ENCODE measurements around the gene C14orf93.

C14orf93 gene

GRCh38 chr14:22981090-22981875 lies 28.7 kb downstream of the C14orf93 start:
- no peak for DNase-seq (ENCODE audit: low read depth)
- TF ChIP-seq, protein P1, sequence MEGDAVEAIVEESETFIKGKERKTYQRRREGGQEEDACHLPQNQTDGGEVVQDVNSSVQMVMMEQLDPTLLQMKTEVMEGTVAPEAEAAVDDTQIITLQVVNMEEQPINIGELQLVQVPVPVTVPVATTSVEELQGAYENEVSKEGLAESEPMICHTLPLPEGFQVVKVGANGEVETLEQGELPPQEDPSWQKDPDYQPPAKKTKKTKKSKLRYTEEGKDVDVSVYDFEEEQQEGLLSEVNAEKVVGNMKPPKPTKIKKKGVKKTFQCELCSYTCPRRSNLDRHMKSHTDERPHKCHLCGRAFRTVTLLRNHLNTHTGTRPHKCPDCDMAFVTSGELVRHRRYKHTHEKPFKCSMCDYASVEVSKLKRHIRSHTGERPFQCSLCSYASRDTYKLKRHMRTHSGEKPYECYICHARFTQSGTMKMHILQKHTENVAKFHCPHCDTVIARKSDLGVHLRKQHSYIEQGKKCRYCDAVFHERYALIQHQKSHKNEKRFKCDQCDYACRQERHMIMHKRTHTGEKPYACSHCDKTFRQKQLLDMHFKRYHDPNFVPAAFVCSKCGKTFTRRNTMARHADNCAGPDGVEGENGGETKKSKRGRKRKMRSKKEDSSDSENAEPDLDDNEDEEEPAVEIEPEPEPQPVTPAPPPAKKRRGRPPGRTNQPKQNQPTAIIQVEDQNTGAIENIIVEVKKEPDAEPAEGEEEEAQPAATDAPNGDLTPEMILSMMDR (IDR thresholded peaks at IDR 0.05; ENCODE audit: low read depth, low read length, missing control alignments): no peak

DNA sequence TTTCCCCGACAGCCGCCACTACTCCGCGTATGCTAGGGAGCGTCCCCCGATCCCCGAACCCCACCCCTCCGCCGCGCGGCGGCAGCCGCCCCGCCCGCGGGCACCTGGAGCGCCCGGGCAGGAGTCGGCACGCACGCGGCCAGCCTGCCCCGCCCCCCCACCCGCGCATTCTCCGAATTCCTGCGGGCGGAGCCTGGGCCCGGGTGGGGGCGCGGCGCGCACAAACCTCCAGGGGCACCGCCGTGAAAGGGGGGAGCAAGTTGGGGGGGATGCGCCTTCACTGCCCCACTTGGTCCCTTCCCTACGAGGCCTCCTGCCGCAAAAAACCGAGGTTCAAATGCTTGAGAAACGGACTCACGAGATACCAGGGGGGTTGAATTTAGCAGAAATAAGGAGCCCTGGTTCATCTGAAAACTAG lies 29.3 kb downstream of the C14orf93 start:
- TF ChIP-seq, protein P1 (IDR thresholded peaks at IDR 0.05; ENCODE audit: low read depth, low read length, missing control alignments): no peak
- H3K4me3 ChIP-seq (ENCODE audit: low read depth, low read length): no peak overlapping the region
- DNase-seq (ENCODE audit: low read depth): no peak

More at GRCh38 chr14:22981090-22981875, 28.7 kb downstream of the C14orf93 start:
- peak overlapping the region; percentile 79; the same call in 1 of the 2 replicates for H3K4me3 ChIP-seq (ENCODE audit: low read depth, low read length)

- TF ChIP-seq, protein P1 (IDR thresholded peaks at IDR 0.05; ENCODE audit: low read depth, low read length, missing control alignments): no peak
- no peak overlapping the region for H3K4me3 ChIP-seq (ENCODE audit: low read depth, low read length)
- no peak for DNase-seq (ENCODE audit: low read depth)
These were observed 30.1 kb downstream of the C14orf93 start for GRCh38 chr14:22979748-22980392.

DNA sequence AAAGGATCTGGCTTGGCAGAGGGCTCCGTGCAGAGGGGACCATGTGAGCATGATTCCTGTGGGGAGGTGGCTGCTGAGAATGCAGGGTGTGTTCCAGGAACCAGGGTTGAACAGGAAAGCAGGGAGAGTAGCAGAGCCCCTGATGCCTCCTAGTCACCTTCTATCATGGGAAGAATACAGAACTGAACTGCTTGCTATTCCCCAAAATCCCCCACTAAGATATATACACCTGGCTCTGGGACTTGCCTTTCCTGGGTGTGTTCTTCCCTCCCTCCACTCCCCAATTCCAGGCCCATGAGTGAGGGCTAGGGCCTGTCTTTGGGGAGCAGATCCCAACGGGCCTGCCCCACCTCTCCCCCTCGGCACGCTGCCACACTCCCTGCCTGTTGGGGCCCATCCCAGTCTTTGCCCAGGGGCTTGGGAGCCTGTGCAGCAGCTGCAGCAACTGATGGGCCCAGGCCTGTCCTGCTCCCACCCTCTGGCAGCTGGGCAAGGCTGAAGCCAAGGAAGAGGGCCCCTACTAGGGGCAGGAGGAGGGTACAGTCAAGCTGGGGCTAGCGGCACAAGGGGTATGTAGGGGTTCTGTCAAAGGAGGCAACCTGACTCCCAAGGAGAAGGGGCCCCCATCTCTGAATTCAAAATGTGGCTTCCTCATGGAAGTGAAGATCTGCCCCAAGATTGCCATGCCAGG lies 30.8 kb downstream of the C14orf93 start:
- TF ChIP-seq, protein P1 (IDR thresholded peaks at IDR 0.05; ENCODE audit: low read depth, low read length, missing control alignments): no peak
- DNase-seq (ENCODE audit: low read depth): no peak
- no peak overlapping the region for H3K4me3 ChIP-seq (ENCODE audit: low read depth, low read length)

DNA sequence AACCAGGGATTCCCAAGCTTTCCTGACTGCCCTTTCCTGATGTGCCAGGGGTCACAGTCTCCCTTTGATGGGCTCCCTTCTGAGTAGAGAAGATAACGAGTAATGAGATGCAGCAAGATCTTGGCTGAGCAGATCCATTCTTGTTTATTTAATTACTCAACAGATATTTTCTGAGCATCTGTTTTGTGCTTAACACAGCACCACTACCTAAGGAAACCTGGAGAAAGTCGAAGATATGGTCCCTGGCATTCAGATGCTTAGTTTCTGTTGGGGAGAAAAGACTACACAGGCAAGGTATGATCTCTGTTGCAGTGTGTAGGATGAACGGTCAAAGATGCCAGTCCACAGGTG lies 31.5 kb downstream of the C14orf93 start:
- H3K4me3 ChIP-seq (ENCODE audit: low read depth, low read length): no peak overlapping the region
- TF ChIP-seq, protein P1 (IDR thresholded peaks at IDR 0.05; ENCODE audit: low read depth, low read length, missing control alignments): no peak
- DNase-seq (ENCODE audit: low read depth): no peak

DNA sequence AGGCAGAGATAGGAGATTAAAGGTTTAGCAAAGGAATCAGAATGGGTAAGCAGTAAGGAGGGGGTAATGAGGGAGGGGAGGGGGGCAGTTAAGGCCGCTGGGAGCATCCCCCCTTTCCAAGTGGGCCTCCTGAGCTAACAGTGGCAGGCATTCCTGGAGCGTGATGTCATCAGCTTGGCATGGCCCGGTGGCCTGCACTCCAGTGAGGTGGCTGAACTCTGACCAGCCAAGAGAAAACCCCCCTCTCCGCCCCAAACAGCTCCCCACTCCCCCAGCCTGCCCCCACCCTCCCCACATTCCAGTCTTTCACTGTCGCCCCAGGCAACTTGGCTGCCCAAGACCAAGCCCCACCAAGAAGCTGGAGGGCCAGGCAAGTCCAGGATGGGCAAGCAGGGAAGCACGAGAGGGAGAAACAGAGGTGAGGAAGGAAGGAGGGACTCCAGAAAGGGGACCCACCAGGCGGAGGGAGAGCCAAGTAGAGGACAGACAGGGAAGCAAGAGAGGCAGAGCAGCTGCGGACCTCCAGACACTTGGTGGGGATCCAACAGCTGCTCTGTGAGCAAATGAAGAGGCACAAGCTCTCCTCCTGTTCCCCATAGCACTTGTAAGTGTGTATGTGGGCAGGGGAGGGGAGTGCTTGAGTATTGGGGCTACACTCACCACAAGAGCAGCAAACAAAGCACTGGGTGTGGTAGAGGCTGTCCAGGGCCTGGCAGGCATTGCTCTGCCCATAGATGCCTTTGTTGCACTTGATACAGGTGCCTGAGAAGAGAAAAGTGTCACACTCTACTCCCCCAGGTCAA lies 32.1 kb downstream of the C14orf93 start:
- TF ChIP-seq, protein P1 (IDR thresholded peaks at IDR 0.05; ENCODE audit: low read depth, low read length, missing control alignments): no peak
- no peak overlapping the region for H3K4me3 ChIP-seq (ENCODE audit: low read depth, low read length)
- DNase-seq (ENCODE audit: low read depth): no peak

Measured in GM12864 (cell line).